ENCODE data around the gene AQP12A.
A peak's percentile ranks its signal among the peaks of the same experiment; 100 is the strongest.

Gene AQP12A

GRCh38 chr2:240723851-240724250 is 32.2 kb downstream of the AQP12A start:
- no peak for DNase-seq (ENCODE audit: low read depth)

- no peak for DNase-seq (ENCODE audit: low read depth)
Measured at GRCh38 chr2:240724431-240724830, 32.8 kb downstream of the AQP12A start.

GRCh38 chr2:240725266-240725665 is 33.6 kb downstream of the AQP12A start:
- DNase-seq (ENCODE audit: low read depth) = no peak

GRCh38 chr2:240725671-240726070 is 34.0 kb downstream of the AQP12A start:
- no peak for DNase-seq (ENCODE audit: low read depth)

- no peak for DNase-seq (ENCODE audit: low read depth)
Measured at GRCh38 chr2:240726876-240727275, 35.2 kb downstream of the AQP12A start.

- DNase-seq (ENCODE audit: low read depth) = no peak
Measured at GRCh38 chr2:240727439-240727838, 35.8 kb downstream of the AQP12A start.

- DNase-seq (ENCODE audit: low read depth) = no peak
Measured at GRCh38 chr2:240727913-240728312, 36.2 kb downstream of the AQP12A start.

- no peak for DNase-seq (ENCODE audit: low read depth)
Measured at GRCh38 chr2:240728361-240728760, 36.7 kb downstream of the AQP12A start.

- DNase-seq (ENCODE audit: low read depth) = no peak
Measured at GRCh38 chr2:240728827-240729226, 37.2 kb downstream of the AQP12A start.

- no peak for DNase-seq (ENCODE audit: low read depth)
Measured at GRCh38 chr2:240730501-240731177, 39.0 kb downstream of the AQP12A start.

GRCh38 chr2:240731178-240731545 is 39.5 kb downstream of the AQP12A start:
- DNase-seq (ENCODE audit: low read depth) = no peak

GRCh38 chr2:240732184-240732583 is 40.5 kb downstream of the AQP12A start:
- no peak for DNase-seq (ENCODE audit: low read depth)

GRCh38 chr2:240732911-240733622 is 41.4 kb downstream of the AQP12A start:
- no peak for DNase-seq (ENCODE audit: low read depth)

- DNase-seq (ENCODE audit: low read depth) = no peak
Measured at GRCh38 chr2:240733803-240734495, 42.3 kb downstream of the AQP12A start.

GRCh38 chr2:240734756-240735155 is 43.1 kb downstream of the AQP12A start:
- DNase-seq (ENCODE audit: low read depth) = no peak

- DNase-seq (ENCODE audit: low read depth) = no peak
Measured at GRCh38 chr2:240735476-240735875, 43.8 kb downstream of the AQP12A start.

- no peak for DNase-seq (ENCODE audit: low read depth)
Measured at GRCh38 chr2:240736281-240737250, 44.9 kb downstream of the AQP12A start.

- no peak for DNase-seq (ENCODE audit: low read depth)
Measured at GRCh38 chr2:240737512-240737911, 45.8 kb downstream of the AQP12A start.

- no peak for DNase-seq (ENCODE audit: low read depth)
Measured at GRCh38 chr2:240737958-240738357, 46.3 kb downstream of the AQP12A start.

GRCh38 chr2:240739797-240740196 is 48.1 kb downstream of the AQP12A start:
- peak; percentile 21 for DNase-seq (ENCODE audit: low read depth)

- no peak for DNase-seq (ENCODE audit: low read depth)
Measured at GRCh38 chr2:240741091-240741490, 49.4 kb downstream of the AQP12A start.

GRCh38 chr2:240742602-240743095 is 51.0 kb downstream of the AQP12A start:
- DNase-seq (ENCODE audit: low read depth) = no peak

Data from stimulated activated CD8-positive, alpha-beta memory T cell treated with anti-CD3 and anti-CD28 coated beads, Interleukin-12 subunit alpha, Interleukin-12 subunit beta, amount 100 ng/mL, for 4 hours (primary cell).